WTC11 (cell line): Measurements from ENCODE around the gene PGAM1. TPM values are rescaled to one million over a fixed set of nuclear protein-coding genes. Genes with fewer than 3 reads are reported as not detected.
A peak's percentile ranks its signal among the peaks of the same experiment; 100 is the strongest.

Source experiments
- ATAC-seq: fragments of 200-7000 bp; cut with Tn5 transposase; 2 replicates; pipeline ENCODE4 v1.10.0; 2021; ENCODE audit warnings: mild to moderate bottlenecking, moderate library complexity
- CTCF ChIA-PET: fragments of 300-600 bp; sonication (Branson Sonifier 250); formaldehyde crosslinking; loops from one replicate; lab custom pipeline; 2021; ENCODE audit warnings: antibody characterized with exemption; lab: Charles Lee
- POLR2A ChIA-PET: fragments of 350-600 bp; sonication (Branson Sonifier 250); formaldehyde crosslinking; loops from one replicate; lab custom pipeline; 2021; ENCODE audit warnings: antibody characterized with exemption; lab: Charles Lee
- DNase-seq: peaks from one replicate; pipeline ENCODE4 v3.0.0; 2021; ENCODE audit warnings: low spot score
- H3K27ac Mint-ChIP-seq: 2 replicates; pipeline ENCODE4 v1.8.0; 2021; ENCODE audit warnings: mixed read lengths
- H3K27me3 Mint-ChIP-seq: 2 replicates; pipeline ENCODE4 v1.8.0; 2021; ENCODE audit warnings: low read depth, mild to moderate bottlenecking, moderate library complexity, mixed read lengths
- H3K36me3 Mint-ChIP-seq: 2 replicates; pipeline ENCODE4 v1.8.0; 2021; ENCODE audit warnings: mixed read lengths
- H3K4me1 Mint-ChIP-seq: 2 replicates; pipeline ENCODE4 v1.8.0; 2022; ENCODE audit warnings: mixed read lengths
- H3K4me3 Mint-ChIP-seq: 2 replicates; pipeline ENCODE4 v1.8.0; 2021; ENCODE audit warnings: mild to moderate bottlenecking, moderate library complexity, mixed read lengths
- H3K9me3 Mint-ChIP-seq: 2 replicates; pipeline ENCODE4 v1.8.0; 2021; ENCODE audit warnings: mixed read lengths
- CREB1 ChIP-seq: sonication (generic); formaldehyde crosslinking; IDR thresholded peaks from 2 replicates; pipeline ENCODE4 v1.8.0; 2023; ENCODE audit warnings: mild to moderate bottlenecking, missing genetic modification reagents
- CREM ChIP-seq: sonication (generic); formaldehyde crosslinking; IDR thresholded peaks from 2 replicates; pipeline ENCODE4 v1.8.1; 2022; ENCODE audit warnings: mild to moderate bottlenecking, missing genetic modification reagents, moderate library complexity
- EMX1 ChIP-seq: fragments of 250-450 bp; sonication (Bioruptor Pico); IDR thresholded peaks from 2 replicates; pipeline ENCODE4 v1.8.0; 2021; ENCODE audit warnings: mild to moderate bottlenecking
- ETV6 ChIP-seq: sonication (generic); formaldehyde crosslinking; IDR thresholded peaks from 2 replicates; pipeline ENCODE4 v1.8.1; 2022; ENCODE audit warnings: mild to moderate bottlenecking, missing genetic modification reagents
- FOXJ3 ChIP-seq: sonication (generic); formaldehyde crosslinking; IDR thresholded peaks from 2 replicates; pipeline ENCODE4 v1.9.0; 2021; ENCODE audit warnings: missing genetic modification reagents, mild to moderate bottlenecking, borderline replicate concordance
- FOXK1 ChIP-seq: sonication (generic); formaldehyde crosslinking; IDR thresholded peaks from 2 replicates; pipeline ENCODE4 v1.8.0; 2022; ENCODE audit warnings: mild to moderate bottlenecking, moderate library complexity, missing genetic modification reagents
- HMGA2 ChIP-seq: fragments of 250-450 bp; sonication (Bioruptor Pico); IDR thresholded peaks from 2 replicates; pipeline ENCODE4 v1.4.0; 2021; ENCODE audit warnings: mild to moderate bottlenecking, moderate library complexity
- JAZF1 ChIP-seq: fragments of 250-450 bp; sonication (Bioruptor Pico); IDR thresholded peaks from 2 replicates; pipeline ENCODE4 v1.9.0; 2021; ENCODE audit warnings: moderate library complexity, mild to moderate bottlenecking, inconsistent platforms
- RELA ChIP-seq: sonication (generic); formaldehyde crosslinking; IDR thresholded peaks from 2 replicates; pipeline ENCODE4 v1.8.1; 2022; ENCODE audit warnings: missing genetic modification reagents, mild to moderate bottlenecking, borderline replicate concordance
- total RNA-seq: library from RNA; stranded (reverse); gene quantifications from 3 replicates; pipeline ENCODE4 v1.2.3, GENCODE V29; 2021
- TF ChIP-seq, protein P1 (sequence below): sonication (generic); formaldehyde crosslinking; IDR thresholded peaks from 2 replicates; pipeline ENCODE4 v1.8.1; 2022; ENCODE audit warnings: low read depth, mild to moderate bottlenecking, moderate library complexity, missing genetic modification reagents, borderline replicate concordance
- TF ChIP-seq, protein P2 (sequence below): fragments of 200-600 bp; IDR thresholded peaks from 2 replicates; pipeline ENCODE4 v1.8.0; 2022; ENCODE audit warnings: antibody characterized with exemption
- TF ChIP-seq, protein P3 (sequence below): sonication (generic); formaldehyde crosslinking; IDR thresholded peaks from 2 replicates; pipeline ENCODE4 v1.8.1; 2022; ENCODE audit warnings: mild to moderate bottlenecking, missing genetic modification reagents, moderate library complexity, borderline replicate concordance
- TF ChIP-seq, protein P4 (sequence below): sonication (generic); formaldehyde crosslinking; IDR thresholded peaks from 2 replicates; pipeline ENCODE4 v1.8.1; 2023; ENCODE audit warnings: mild to moderate bottlenecking, missing genetic modification reagents, borderline replicate concordance
- TF ChIP-seq, protein P5 (sequence below): sonication (generic); formaldehyde crosslinking; IDR thresholded peaks from 2 replicates; pipeline ENCODE4 v1.8.0; 2022; ENCODE audit warnings: missing genetic modification reagents
- TF ChIP-seq, protein P6 (sequence below): sonication (generic); formaldehyde crosslinking; IDR thresholded peaks from 2 replicates; pipeline ENCODE4 v1.8.1; 2023; ENCODE audit warnings: mild to moderate bottlenecking, moderate library complexity, missing genetic modification reagents
- TF ChIP-seq, protein P7 (sequence below): sonication (generic); formaldehyde crosslinking; IDR thresholded peaks from 2 replicates; pipeline ENCODE4 v1.8.0; 2023; ENCODE audit warnings: missing genetic modification reagents

Gene PGAM1
- total RNA-seq, 1 experiment from 2014 or later, result 833 TPM

DNA sequence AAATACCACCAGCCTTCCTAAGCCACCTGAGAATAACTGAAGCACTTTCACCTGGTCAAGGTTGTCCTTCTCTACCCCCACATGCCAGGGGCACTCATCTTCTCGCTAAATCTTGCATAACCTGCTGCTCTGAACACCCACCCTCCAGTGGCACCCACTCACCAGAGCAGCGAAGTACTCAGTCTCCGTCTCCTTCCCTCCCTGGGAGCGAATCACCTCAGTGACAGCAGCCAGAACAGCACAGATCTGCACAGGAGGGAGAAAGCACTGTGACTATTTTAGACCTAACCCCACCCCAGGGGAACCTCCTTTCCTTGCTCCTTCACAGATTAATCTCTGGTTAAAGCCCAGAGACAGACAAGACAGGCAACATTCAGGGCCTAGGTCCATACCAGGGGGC is 29.9 kb upstream of the PGAM1 start (continued):
- TF ChIP-seq ETV6 (CRISPR knock-in tag), result no peak
- TF ChIP-seq FOXK1, result no peak
- TF ChIP-seq, protein P1, sequence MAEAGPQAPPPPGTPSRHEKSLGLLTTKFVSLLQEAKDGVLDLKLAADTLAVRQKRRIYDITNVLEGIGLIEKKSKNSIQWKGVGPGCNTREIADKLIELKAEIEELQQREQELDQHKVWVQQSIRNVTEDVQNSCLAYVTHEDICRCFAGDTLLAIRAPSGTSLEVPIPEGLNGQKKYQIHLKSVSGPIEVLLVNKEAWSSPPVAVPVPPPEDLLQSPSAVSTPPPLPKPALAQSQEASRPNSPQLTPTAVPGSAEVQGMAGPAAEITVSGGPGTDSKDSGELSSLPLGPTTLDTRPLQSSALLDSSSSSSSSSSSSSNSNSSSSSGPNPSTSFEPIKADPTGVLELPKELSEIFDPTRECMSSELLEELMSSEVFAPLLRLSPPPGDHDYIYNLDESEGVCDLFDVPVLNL, result no peak
- no peak for TF ChIP-seq CREB1 (CRISPR knock-in tag)
- TF ChIP-seq, protein P2, sequence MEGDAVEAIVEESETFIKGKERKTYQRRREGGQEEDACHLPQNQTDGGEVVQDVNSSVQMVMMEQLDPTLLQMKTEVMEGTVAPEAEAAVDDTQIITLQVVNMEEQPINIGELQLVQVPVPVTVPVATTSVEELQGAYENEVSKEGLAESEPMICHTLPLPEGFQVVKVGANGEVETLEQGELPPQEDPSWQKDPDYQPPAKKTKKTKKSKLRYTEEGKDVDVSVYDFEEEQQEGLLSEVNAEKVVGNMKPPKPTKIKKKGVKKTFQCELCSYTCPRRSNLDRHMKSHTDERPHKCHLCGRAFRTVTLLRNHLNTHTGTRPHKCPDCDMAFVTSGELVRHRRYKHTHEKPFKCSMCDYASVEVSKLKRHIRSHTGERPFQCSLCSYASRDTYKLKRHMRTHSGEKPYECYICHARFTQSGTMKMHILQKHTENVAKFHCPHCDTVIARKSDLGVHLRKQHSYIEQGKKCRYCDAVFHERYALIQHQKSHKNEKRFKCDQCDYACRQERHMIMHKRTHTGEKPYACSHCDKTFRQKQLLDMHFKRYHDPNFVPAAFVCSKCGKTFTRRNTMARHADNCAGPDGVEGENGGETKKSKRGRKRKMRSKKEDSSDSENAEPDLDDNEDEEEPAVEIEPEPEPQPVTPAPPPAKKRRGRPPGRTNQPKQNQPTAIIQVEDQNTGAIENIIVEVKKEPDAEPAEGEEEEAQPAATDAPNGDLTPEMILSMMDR, result no peak
- TF ChIP-seq EMX1, result no peak
- TF ChIP-seq FOXJ3 (CRISPR knock-in tag), result no peak
- TF ChIP-seq, protein P3, sequence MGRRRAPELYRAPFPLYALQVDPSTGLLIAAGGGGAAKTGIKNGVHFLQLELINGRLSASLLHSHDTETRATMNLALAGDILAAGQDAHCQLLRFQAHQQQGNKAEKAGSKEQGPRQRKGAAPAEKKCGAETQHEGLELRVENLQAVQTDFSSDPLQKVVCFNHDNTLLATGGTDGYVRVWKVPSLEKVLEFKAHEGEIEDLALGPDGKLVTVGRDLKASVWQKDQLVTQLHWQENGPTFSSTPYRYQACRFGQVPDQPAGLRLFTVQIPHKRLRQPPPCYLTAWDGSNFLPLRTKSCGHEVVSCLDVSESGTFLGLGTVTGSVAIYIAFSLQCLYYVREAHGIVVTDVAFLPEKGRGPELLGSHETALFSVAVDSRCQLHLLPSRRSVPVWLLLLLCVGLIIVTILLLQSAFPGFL, result no peak
- TF ChIP-seq, protein P4, sequence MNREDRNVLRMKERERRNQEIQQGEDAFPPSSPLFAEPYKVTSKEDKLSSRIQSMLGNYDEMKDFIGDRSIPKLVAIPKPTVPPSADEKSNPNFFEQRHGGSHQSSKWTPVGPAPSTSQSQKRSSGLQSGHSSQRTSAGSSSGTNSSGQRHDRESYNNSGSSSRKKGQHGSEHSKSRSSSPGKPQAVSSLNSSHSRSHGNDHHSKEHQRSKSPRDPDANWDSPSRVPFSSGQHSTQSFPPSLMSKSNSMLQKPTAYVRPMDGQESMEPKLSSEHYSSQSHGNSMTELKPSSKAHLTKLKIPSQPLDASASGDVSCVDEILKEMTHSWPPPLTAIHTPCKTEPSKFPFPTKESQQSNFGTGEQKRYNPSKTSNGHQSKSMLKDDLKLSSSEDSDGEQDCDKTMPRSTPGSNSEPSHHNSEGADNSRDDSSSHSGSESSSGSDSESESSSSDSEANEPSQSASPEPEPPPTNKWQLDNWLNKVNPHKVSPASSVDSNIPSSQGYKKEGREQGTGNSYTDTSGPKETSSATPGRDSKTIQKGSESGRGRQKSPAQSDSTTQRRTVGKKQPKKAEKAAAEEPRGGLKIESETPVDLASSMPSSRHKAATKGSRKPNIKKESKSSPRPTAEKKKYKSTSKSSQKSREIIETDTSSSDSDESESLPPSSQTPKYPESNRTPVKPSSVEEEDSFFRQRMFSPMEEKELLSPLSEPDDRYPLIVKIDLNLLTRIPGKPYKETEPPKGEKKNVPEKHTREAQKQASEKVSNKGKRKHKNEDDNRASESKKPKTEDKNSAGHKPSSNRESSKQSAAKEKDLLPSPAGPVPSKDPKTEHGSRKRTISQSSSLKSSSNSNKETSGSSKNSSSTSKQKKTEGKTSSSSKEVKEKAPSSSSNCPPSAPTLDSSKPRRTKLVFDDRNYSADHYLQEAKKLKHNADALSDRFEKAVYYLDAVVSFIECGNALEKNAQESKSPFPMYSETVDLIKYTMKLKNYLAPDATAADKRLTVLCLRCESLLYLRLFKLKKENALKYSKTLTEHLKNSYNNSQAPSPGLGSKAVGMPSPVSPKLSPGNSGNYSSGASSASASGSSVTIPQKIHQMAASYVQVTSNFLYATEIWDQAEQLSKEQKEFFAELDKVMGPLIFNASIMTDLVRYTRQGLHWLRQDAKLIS, result no peak

DNA sequence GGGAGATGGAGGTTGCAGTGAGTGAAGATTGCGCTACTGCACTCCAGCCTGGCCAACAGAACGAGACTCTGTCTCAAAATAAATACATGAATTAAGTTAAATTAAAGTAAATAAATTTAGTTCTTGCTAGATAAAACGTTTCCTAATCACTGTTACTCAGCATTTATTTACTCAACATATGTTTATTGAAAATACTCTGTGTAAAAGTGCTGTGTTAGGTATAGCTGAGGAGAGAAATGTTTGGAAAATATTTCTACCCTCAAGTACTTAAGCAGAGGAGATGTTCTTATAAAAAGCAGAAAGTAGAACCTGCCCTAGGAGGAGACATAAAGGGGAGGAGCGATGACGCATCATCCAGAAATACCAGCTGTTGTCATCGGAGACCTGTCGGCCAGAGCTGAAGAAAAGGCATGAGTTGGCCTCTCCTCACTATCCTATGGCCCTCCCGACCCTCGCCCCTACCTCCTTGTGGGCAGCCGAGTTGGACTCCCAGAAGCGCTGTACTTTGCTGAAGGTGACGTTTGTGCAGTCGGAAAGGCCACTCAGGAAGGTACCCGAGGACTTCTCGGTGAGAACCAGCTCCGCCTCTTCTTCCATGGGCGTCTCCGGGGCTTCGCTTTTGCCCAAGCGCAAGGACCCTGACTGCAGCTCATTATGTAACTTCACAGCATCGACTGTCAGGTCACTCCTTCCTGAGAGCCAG is 26.0 kb upstream of the PGAM1 start:
- no peak for TF ChIP-seq JAZF1 (CRISPR knock-in tag)
- TF ChIP-seq, protein P5, sequence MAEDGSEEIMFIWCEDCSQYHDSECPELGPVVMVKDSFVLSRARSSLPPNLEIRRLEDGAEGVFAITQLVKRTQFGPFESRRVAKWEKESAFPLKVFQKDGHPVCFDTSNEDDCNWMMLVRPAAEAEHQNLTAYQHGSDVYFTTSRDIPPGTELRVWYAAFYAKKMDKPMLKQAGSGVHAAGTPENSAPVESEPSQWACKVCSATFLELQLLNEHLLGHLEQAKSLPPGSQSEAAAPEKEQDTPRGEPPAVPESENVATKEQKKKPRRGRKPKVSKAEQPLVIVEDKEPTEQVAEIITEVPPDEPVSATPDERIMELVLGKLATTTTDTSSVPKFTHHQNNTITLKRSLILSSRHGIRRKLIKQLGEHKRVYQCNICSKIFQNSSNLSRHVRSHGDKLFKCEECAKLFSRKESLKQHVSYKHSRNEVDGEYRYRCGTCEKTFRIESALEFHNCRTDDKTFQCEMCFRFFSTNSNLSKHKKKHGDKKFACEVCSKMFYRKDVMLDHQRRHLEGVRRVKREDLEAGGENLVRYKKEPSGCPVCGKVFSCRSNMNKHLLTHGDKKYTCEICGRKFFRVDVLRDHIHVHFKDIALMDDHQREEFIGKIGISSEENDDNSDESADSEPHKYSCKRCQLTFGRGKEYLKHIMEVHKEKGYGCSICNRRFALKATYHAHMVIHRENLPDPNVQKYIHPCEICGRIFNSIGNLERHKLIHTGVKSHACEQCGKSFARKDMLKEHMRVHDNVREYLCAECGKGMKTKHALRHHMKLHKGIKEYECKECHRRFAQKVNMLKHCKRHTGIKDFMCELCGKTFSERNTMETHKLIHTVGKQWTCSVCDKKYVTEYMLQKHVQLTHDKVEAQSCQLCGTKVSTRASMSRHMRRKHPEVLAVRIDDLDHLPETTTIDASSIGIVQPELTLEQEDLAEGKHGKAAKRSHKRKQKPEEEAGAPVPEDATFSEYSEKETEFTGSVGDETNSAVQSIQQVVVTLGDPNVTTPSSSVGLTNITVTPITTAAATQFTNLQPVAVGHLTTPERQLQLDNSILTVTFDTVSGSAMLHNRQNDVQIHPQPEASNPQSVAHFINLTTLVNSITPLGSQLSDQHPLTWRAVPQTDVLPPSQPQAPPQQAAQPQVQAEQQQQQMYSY, result peak; percentile 88
- TF ChIP-seq CREB1 (CRISPR knock-in tag), result no peak
- TF ChIP-seq, protein P6, sequence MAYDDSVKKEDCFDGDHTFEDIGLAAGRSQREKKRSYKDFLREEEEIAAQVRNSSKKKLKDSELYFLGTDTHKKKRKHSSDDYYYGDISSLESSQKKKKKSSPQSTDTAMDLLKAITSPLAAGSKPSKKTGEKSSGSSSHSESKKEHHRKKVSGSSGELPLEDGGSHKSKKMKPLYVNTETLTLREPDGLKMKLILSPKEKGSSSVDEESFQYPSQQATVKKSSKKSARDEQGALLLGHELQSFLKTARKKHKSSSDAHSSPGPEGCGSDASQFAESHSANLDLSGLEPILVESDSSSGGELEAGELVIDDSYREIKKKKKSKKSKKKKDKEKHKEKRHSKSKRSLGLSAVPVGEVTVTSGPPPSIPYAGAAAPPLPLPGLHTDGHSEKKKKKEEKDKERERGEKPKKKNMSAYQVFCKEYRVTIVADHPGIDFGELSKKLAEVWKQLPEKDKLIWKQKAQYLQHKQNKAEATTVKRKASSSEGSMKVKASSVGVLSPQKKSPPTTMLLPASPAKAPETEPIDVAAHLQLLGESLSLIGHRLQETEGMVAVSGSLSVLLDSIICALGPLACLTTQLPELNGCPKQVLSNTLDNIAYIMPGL (CRISPR knock-in tag), result no peak
- TF ChIP-seq RELA, result no peak
- TF ChIP-seq CREM (CRISPR knock-in tag), result no peak
- TF ChIP-seq HMGA2 (CRISPR knock-in tag), result no peak
- TF ChIP-seq, protein P7, sequence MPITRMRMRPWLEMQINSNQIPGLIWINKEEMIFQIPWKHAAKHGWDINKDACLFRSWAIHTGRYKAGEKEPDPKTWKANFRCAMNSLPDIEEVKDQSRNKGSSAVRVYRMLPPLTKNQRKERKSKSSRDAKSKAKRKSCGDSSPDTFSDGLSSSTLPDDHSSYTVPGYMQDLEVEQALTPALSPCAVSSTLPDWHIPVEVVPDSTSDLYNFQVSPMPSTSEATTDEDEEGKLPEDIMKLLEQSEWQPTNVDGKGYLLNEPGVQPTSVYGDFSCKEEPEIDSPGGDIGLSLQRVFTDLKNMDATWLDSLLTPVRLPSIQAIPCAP (CRISPR knock-in tag), result no peak
- TF ChIP-seq, all 79 proteins: peak for 1
- Mint-ChIP-seq H3K27me3 (no peaks in the 10 kb centered on the region), H3K4me1 (peaks cover 13% of the 10 kb centered on the region), H3K27ac (peak overlapping the region; percentile 84; the same call in 1 of the 2 replicates), H3K9me3 (0 out of 2 replicates have a peak, but pooled peaks cover 3% of the 10 kb centered on the region), H3K36me3 (peaks cover 20% of the 10 kb centered on the region), H3K4me3 (peak overlapping the region; percentile 90)
- ChIA-PET POLR2A (no interaction called here), CTCF (interaction anchor here (1.0 to 2.5 kb wide), 4 partner anchors 19 to 122 kb away, joined by 4 to 16 read pairs (median 10); no protein-coding TSS in a partner anchor)
- DNase-seq (no peak), ATAC-seq (no peak)
